Measurements from ENCODE around the gene CCDC33.

GRCh38 chr15:74211656-74212055 lies 24.5 kb upstream of the CCDC33 start:
- TF ChIP-seq CTCF (IDR thresholded peaks at IDR 0.05; ENCODE audit: borderline replicate concordance, extremely low read depth, low read length, poor library complexity, severe bottlenecking): no peak
- no peak for TF ChIP-seq EZH2 (IDR thresholded peaks at IDR 0.05; ENCODE audit: borderline replicate concordance, low read depth, low read length, severe bottlenecking)

Data from DND-41 (cell line).